ENCODE results near the gene IER3IP1. TPM values are rescaled to one million over a fixed set of nuclear protein-coding genes. Genes with fewer than 3 reads are reported as not detected.

The IER3IP1 gene
- total RNA-seq, 1 experiment from 2014 or later: 17.7 TPM

- no peak for DNase-seq (ENCODE audit: low spot score)
- TF ChIP-seq CTCF (conservative IDR thresholded peaks at IDR 0.05; ENCODE audit: low read depth, low read length) (no peak), EZH2 (IDR thresholded peaks at IDR 0.05; ENCODE audit: borderline replicate concordance, low read depth, low read length, poor library complexity, severe bottlenecking) (no peak)
- ChIA-PET POLR2A (ENCODE audit: low non-redundant PET) (no interaction called here), CTCF (no interaction called here)
- Histone ChIP-seq H3K4me3 (ENCODE audit: low read depth, low read length, poor library complexity, severe bottlenecking) (no peak overlapping the region), H3K27ac (ENCODE audit: low read depth, low read length, poor library complexity, severe bottlenecking) (no peak overlapping the region), H3K9me3 (ENCODE audit: low read depth, low read length, poor library complexity, severe bottlenecking) (no peaks in the 10 kb centered on the region), H3K27me3 (replicated peaks; ENCODE audit: insufficient read depth, low read depth, low read length, poor library complexity) (no peaks in the 10 kb centered on the region), H3K4me1 (ENCODE audit: insufficient read depth, low read length, poor library complexity, severe bottlenecking) (no peaks in the 10 kb centered on the region), H3K36me3 (ENCODE audit: insufficient read depth, low read length, poor library complexity, severe bottlenecking) (no peaks in the 10 kb centered on the region)
- no TSS peak for BruUV-seq (replicated peaks)
- intact Hi-C loops (cut with micrococcal nuclease; ENCODE audit: unreplicated experiment): no loop called here
These were observed 7.7 kb downstream of the IER3IP1 start for GRCh38 chr18:47168509-47168908.

GRCh38 chr18:47166294-47166693, 9.9 kb downstream of the IER3IP1 start:
- POLR2A ChIA-PET (ENCODE audit: low non-redundant PET): no interaction called here
- H3K27me3 ChIP-seq (replicated peaks; ENCODE audit: insufficient read depth, low read depth, low read length, poor library complexity): no peaks in the 10 kb centered on the region
- no peaks in the 10 kb centered on the region for H3K4me1 ChIP-seq (ENCODE audit: insufficient read depth, low read length, poor library complexity, severe bottlenecking)
- intact Hi-C loops (cut with micrococcal nuclease; ENCODE audit: unreplicated experiment): no loop called here
- CTCF ChIA-PET: no interaction called here
- H3K36me3 ChIP-seq (ENCODE audit: insufficient read depth, low read length, poor library complexity, severe bottlenecking): no peaks in the 10 kb centered on the region
- no peak overlapping the region for H3K4me3 ChIP-seq (ENCODE audit: low read depth, low read length, poor library complexity, severe bottlenecking)
- BruUV-seq (replicated peaks): no TSS peak
- no peaks in the 10 kb centered on the region for H3K9me3 ChIP-seq (ENCODE audit: low read depth, low read length, poor library complexity, severe bottlenecking)
- TF ChIP-seq EZH2 (IDR thresholded peaks at IDR 0.05; ENCODE audit: borderline replicate concordance, low read depth, low read length, poor library complexity, severe bottlenecking) (no peak), CTCF (conservative IDR thresholded peaks at IDR 0.05; ENCODE audit: low read depth, low read length) (no peak)
- H3K27ac ChIP-seq (ENCODE audit: low read depth, low read length, poor library complexity, severe bottlenecking): no peak overlapping the region
- no peak for DNase-seq (ENCODE audit: low spot score)

- no peaks in the 10 kb centered on the region for H3K4me1 ChIP-seq (ENCODE audit: insufficient read depth, low read length, poor library complexity, severe bottlenecking)
- ChIA-PET POLR2A (ENCODE audit: low non-redundant PET) (no interaction called here), CTCF (no interaction called here)
- H3K4me3 ChIP-seq (ENCODE audit: low read depth, low read length, poor library complexity, severe bottlenecking): no peak overlapping the region
- DNase-seq (ENCODE audit: low spot score): no peak
- TF ChIP-seq CTCF (conservative IDR thresholded peaks at IDR 0.05; ENCODE audit: low read depth, low read length): no peak
- TF ChIP-seq EZH2 (IDR thresholded peaks at IDR 0.05; ENCODE audit: borderline replicate concordance, low read depth, low read length, poor library complexity, severe bottlenecking): no peak
- no peak overlapping the region for H3K27ac ChIP-seq (ENCODE audit: low read depth, low read length, poor library complexity, severe bottlenecking)
- no peaks in the 10 kb centered on the region for H3K36me3 ChIP-seq (ENCODE audit: insufficient read depth, low read length, poor library complexity, severe bottlenecking)
- no peaks in the 10 kb centered on the region for H3K27me3 ChIP-seq (replicated peaks; ENCODE audit: insufficient read depth, low read depth, low read length, poor library complexity)
- intact Hi-C loops (cut with micrococcal nuclease; ENCODE audit: unreplicated experiment): no loop called here
- BruUV-seq (replicated peaks): no TSS peak
- H3K9me3 ChIP-seq (ENCODE audit: low read depth, low read length, poor library complexity, severe bottlenecking): no peaks in the 10 kb centered on the region
These were observed 12.9 kb downstream of the IER3IP1 start for GRCh38 chr18:47163241-47163640.

Measured in A673 (cell line).